MG63 (cell line): ENCODE measurements around the gene GGA2. TPM values are rescaled to one million over a fixed set of nuclear protein-coding genes. Genes with fewer than 3 reads are reported as not detected.

ENCODE experiments used
- DNase-seq: peaks from one replicate; pipeline ENCODE4 v3.0.0-alpha.2; 2020
- H3K27me3 ChIP-seq: fragments of 250-450 bp; sonication (Bioruptor Pico); 2 replicates; pipeline ENCODE4 v1.5.1; 2020; ENCODE audit warnings: mild to moderate bottlenecking, moderate library complexity
- H3K36me3 ChIP-seq: fragments of 250-450 bp; sonication (Bioruptor Pico); 2 replicates; pipeline ENCODE4 v1.5.1; 2020; ENCODE audit warnings: mild to moderate bottlenecking, moderate library complexity
- H3K4me3 ChIP-seq: fragments of 250-450 bp; sonication (Bioruptor Pico); 2 replicates; pipeline ENCODE4 v1.5.1; 2020; ENCODE audit warnings: mild to moderate bottlenecking, moderate library complexity
- H3K9me3 ChIP-seq: fragments of 250-450 bp; sonication (Bioruptor Pico); 2 replicates; pipeline ENCODE4 v1.5.1; 2020; ENCODE audit warnings: mild to moderate bottlenecking, moderate library complexity
- total RNA-seq: library from RNA; depleted of rRNA; stranded (reverse); fragments of >200 nt; shearing (Covaris generic); gene quantifications from 2 replicates; pipeline ENCODE4 v1.2.3, GENCODE V29; 2014; ENCODE audit warnings: low replicate concordance

The GGA2 gene
- total RNA-seq, 1 experiment from 2014 or later: 44.2 TPM

DNA sequence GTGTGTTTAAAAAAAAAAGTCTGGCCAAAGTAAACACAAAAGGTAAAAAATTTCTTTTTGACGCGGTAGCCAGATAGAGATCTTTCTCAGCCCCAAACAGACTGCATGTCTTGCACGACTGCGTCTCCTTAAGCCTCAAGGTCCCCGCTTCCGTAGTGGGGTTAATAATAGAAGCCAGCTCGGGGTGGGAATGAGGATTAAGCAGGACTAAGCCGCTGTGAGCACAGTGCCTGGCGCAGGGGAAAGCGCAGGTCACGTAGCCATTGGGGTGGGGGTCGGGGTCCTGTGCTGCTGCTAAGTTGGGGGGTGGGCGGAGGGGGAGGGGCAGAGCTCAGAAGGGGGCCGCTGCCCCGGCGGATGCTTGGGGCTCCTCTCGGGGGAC is 521 bp downstream of the GGA2 start:
- Histone ChIP-seq H3K36me3 (peaks cover 16% of the 10 kb centered on the region), H3K4me3 (peak overlapping the region; percentile 53), H3K27me3 (no peaks in the 10 kb centered on the region), H3K9me3 (no peaks in the 10 kb centered on the region)
- DNase-seq: no peak

DNA sequence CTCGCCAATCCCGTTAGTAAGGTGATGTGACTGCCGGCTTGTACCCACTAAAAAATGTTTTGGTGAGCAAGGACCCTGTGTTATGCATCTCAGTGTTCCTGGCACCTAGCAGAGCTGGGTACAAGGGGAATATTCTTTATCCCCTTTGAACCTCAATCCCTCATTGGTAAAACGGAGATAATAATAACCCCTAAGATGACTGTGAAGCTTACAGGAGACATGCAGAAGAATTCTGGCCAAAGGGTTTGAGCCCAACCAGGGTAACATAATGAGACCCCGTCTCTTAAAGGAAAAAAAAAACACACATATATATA is 896 bp downstream of the GGA2 start:
- Histone ChIP-seq H3K4me3 (peak overlapping the region; percentile 53), H3K36me3 (peaks cover 12% of the 10 kb centered on the region), H3K27me3 (no peaks in the 10 kb centered on the region), H3K9me3 (no peaks in the 10 kb centered on the region)
- DNase-seq: no peak

DNA sequence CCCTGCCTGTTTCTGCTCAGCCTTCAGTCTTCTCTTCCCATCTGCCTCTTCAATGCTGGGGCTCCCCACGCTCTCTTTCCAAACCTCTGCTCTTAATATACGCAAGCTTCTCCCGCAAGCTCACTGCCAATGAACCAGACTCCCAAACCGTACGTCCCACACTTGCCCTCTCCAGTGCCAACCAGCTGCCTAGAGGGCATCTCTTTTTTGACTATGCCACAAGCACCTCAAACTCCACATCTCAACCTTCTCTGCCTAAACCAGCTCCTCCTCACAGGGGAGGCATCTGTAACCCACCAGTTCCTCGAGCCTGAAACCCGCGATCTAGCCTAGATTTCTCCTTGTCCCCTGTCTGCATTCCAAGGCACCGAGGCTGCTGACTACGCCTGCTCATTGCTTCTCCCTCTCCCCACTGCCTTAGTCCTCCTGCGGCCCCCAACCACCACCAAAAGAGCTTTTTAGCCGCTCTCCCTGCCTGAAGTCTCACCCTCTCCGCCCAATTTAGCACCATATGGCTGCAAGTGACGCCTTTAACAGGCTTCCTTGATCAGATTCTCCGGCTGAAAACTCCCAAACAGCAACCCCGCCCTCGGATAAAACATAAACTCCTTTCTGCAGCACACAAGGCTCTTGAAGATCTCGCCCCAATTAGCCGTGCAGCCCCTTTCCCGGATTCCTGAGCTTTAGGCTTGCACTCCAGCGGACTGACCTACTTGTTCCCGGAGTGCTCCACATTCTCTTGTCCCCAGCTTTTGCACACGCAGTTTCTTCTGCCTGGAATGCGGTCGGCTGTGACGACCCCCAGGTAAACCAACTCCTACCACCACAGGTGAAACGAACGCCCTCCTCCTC is 1.5 kb downstream of the GGA2 start:
- no peaks in the 10 kb centered on the region for H3K9me3 ChIP-seq
- peaks cover 12% of the 10 kb centered on the region for H3K36me3 ChIP-seq
- no peak for DNase-seq
- H3K27me3 ChIP-seq: no peaks in the 10 kb centered on the region
- peak overlapping the region; percentile 53 for H3K4me3 ChIP-seq

DNA sequence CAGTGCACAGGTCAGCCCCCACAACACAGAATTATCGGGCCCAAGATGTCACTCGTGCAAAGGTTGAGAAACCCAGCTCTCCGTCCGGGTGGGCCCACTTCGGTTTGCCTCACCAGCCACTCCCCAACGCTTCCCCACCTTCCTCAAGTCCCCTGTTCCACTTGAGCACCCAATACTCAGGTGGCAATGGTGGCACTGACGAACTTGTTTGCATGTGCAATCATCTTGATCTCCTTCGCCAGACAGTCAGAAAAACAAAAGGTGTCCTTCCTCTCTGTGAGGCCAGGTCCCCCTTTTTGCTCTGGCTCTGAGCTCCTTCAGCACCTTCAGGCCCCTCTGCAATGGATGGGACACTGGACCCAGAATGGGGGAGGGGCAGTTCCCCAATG is 3.7 kb downstream of the GGA2 start:
- Histone ChIP-seq H3K36me3 (peaks cover 13% of the 10 kb centered on the region), H3K9me3 (no peaks in the 10 kb centered on the region), H3K27me3 (no peaks in the 10 kb centered on the region), H3K4me3 (no peak overlapping the region)
- DNase-seq: no peak

DNA sequence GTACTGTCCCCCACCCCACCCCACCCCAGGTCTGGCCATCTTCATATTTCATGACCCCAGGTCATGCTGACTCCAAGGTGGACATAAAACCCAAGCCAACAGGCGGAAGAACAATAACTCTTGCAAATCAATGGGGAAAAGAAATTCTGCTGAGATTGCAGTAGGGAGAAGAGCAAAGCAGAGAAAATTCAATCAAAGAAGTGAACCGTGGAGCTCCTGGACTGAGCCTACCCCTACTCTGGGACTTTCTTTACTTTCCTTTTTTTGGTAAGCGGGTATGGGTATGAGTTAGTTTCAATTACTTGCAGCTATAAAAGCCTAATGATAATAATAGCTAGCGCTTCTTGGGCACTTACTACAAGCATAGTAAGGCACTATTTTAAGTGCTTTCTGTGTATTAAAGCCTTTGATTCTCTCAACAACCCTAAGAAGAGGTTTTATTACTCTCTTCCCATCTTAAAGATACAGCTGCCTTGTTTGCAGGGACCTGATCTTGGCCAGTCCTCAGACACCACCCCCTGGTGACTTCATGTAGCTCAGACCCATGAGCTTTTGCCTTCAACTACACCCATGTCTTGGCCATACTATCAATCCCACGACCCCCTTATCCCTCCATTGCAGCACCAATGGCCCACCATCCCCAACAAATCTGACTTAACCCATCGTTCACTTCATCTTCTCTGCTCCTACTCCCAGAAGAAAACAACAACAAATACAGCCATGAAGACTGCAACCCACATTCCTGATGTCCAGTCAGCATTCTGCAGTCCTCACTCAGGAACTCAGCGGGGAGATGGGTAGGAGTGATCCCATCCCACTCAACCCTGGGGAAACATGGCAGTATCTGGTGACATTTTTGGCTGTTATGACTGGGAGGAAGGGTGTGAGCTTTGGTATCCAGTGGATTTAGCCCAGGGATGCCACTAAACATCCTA is 4.4 kb downstream of the GGA2 start:
- no peaks in the 10 kb centered on the region for H3K9me3 ChIP-seq
- H3K36me3 ChIP-seq: peaks cover 13% of the 10 kb centered on the region
- H3K4me3 ChIP-seq: no peak overlapping the region
- H3K27me3 ChIP-seq: no peaks in the 10 kb centered on the region
- no peak for DNase-seq

DNA sequence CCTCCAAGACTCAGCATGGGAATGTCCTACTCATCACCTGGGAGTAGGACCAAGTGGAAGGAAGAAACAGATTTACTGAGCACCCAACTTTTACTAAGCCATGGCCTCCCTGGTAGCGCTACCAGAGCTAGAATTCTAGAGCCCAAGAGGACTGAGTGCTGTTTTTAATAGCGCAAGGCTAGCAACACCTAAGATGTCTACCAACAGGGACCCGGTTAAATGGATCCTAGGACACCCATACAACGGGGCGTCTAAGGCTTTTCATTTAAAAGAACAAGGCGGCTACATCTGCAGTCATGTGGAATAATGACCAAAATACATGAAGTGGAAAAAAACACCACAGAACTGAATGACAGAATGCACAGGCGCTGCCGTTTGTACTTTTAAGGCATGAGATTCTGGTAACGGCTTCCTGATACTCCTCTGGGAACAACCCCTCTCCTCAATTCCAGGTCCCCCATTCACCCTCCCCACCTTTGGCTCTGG is 5.1 kb downstream of the GGA2 start:
- DNase-seq: no peak
- Histone ChIP-seq H3K9me3 (no peaks in the 10 kb centered on the region), H3K27me3 (no peaks in the 10 kb centered on the region), H3K36me3 (peaks cover 13% of the 10 kb centered on the region), H3K4me3 (no peak overlapping the region)

DNA sequence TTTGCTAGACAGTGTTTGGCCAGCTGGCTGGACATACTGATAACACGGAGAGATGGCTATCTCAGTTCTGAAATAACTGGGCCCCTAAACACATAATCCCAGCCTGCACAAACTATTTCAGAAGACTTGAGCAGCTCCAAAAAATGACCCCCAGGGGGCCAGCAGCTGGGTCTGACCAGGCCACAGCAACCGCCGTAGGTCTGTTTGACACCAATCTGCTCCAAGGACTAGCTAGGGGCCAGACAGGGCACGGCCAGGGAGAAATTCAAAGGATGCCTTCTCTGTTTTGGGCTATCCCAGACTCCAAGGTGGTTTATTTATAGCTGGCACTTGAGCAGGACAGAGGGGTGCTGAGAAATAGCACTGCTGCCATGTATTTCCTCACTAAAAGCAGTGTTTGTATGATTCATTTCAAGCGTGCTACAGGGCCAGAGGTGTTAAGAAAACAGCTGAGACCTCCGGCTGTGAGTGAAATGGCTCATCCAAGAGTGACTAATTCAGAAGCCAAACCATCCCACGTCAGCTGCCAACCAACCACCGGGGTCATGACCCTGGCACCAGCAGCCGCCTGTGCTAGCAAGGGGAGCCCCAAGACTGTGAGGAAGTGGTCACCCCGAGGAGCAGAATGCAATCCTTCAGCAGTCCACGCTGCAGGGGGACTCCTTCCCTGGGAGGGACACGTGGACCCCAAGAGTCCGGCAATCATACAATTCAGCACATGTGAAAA is 5.7 kb downstream of the GGA2 start:
- DNase-seq: peak; percentile 94
- no peaks in the 10 kb centered on the region for H3K27me3 ChIP-seq
- H3K36me3 ChIP-seq: peaks cover 13% of the 10 kb centered on the region
- no peaks in the 10 kb centered on the region for H3K9me3 ChIP-seq
- H3K4me3 ChIP-seq: no peak overlapping the region

DNA sequence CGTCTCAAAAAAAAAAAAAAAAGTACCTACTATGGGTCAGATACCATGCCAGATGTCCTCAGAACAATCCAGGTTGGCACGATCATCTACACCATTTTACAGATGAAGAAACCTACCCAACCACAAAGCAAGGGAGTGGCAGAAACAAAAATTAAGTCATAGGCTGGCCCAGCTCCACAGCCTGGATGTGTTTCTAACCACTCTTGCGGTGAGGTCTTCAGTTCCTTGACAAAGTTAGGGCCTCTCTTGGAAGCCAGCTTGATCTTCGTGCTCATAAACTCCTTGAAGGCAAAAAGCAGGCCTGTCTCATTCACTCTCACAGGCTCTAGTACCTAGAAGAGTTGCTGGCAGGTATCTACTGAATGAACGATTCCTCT is 6.2 kb downstream of the GGA2 start:
- H3K27me3 ChIP-seq: no peaks in the 10 kb centered on the region
- H3K9me3 ChIP-seq: no peaks in the 10 kb centered on the region
- H3K36me3 ChIP-seq: peaks cover 10% of the 10 kb centered on the region
- DNase-seq: peak; percentile 93
- no peak overlapping the region for H3K4me3 ChIP-seq

DNA sequence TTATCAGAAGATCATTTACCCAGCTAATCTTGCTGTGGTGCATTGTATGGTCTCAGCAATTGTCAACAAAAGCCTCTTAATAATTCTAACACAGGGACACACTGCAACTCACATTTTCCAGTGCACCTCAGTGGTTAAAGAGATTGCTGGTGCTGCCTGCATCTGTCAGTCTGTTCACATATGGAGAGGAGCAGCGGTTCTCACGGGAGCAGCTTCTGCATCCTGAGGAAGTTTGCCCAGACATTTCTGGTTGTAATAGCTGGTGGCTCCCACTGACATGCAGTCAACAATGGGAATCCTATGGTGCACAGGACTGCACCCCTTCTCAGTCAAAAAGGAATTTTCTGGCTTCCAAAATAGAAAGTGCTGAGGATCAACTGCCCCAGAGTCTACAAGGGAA is 7.8 kb downstream of the GGA2 start:
- DNase-seq: no peak
- Histone ChIP-seq H3K36me3 (peaks cover 3% of the 10 kb centered on the region), H3K27me3 (no peaks in the 10 kb centered on the region), H3K9me3 (no peaks in the 10 kb centered on the region), H3K4me3 (no peak overlapping the region)

DNA sequence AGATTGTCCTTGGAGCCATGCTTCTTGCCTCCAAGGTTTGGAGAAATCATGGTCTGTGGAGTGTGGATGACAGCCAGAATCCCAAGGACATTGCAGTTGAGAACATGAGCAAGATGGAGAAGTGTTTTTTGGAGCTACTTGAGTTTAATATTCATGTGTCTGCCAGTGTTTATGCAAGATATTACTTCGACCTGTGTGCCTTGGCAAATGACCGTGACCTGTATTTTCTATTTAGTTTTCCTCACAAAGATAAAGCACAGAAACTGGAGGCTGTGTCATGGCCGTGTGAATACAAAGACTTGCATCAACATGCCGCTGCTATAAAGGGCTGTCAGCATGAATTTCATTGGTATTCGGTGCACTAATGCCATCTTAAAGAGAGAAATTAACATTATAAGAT is 9.0 kb downstream of the GGA2 start:
- peaks cover 3% of the 10 kb centered on the region for H3K36me3 ChIP-seq
- H3K9me3 ChIP-seq: no peaks in the 10 kb centered on the region
- H3K4me3 ChIP-seq: no peak overlapping the region
- DNase-seq: no peak
- no peaks in the 10 kb centered on the region for H3K27me3 ChIP-seq

DNA sequence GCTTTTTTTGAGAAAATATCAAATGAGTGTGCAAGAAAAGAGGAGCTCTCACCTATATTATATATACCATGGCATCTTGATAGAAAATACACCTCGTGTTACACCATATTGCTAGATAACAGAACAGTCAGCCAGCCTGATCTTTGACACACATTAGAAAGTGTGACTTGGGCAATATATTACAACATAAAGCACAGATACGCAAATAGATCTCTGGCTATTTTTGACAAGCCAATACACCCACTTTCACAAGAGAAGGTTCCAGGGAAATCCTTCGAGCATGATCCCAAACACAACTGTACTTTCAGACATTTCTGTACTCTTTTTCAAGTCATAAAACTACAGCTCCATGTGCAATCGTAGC is 9.4 kb downstream of the GGA2 start:
- Histone ChIP-seq H3K4me3 (no peak overlapping the region), H3K27me3 (no peaks in the 10 kb centered on the region), H3K9me3 (no peaks in the 10 kb centered on the region), H3K36me3 (peaks cover 4% of the 10 kb centered on the region)
- no peak for DNase-seq

DNA sequence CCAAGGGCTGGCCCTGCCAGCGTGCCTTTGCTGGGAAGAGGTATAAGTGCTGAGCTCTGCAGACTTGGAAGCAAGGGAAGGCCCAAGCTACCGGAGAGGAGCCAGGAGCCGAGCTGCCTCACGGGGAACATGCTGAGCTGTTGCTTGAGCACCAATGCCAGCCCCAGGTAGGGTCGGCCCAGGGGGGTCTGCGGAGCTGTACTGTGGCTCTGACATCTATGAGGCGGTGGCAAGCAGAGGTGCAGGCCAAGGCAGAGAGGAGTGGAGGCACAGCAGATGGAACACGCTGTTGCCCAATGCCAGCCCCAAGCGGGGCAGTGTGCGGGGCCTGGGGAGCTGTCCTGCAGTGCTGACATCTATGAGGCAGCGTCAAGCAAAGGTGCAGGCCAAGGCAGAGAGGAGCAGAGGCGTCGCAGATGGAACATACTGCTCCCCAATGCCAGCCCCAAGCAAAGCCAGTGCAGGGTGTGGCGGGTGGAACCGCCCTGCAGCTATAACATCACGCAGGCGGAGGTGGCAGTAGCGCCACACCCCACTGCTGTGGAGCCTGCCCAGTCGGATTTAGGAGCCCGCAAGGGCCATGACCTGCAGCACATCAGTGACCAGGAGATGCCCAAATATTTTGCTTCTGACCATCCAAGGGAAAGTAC is 10.0 kb downstream of the GGA2 start:
- peaks cover 9% of the 10 kb centered on the region for H3K36me3 ChIP-seq
- no peak overlapping the region for H3K4me3 ChIP-seq
- H3K27me3 ChIP-seq: no peaks in the 10 kb centered on the region
- DNase-seq: no peak
- H3K9me3 ChIP-seq: no peaks in the 10 kb centered on the region

DNA sequence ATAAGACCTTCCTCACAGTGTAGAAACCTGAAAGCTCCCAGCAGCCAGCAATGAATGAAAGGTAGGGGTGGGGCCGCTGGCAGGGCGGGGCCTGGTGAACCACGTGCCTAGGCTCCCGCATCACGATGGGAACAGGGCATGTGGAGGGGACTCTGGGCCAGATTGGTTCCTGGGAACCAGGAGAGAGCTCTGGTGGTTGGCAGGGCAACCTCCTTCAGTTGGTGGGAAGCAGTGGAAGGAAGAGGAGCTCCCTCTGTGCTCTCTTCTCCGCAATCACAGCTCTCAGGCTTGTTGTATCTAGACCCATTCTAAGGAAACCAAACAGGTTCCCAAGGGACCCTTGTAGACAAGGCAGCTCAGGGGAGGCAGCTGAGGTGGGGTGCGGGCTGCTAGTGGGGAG is 10.5 kb downstream of the GGA2 start:
- Histone ChIP-seq H3K27me3 (no peaks in the 10 kb centered on the region), H3K36me3 (peaks cover 13% of the 10 kb centered on the region), H3K4me3 (no peak overlapping the region), H3K9me3 (no peaks in the 10 kb centered on the region)
- DNase-seq: no peak

DNA sequence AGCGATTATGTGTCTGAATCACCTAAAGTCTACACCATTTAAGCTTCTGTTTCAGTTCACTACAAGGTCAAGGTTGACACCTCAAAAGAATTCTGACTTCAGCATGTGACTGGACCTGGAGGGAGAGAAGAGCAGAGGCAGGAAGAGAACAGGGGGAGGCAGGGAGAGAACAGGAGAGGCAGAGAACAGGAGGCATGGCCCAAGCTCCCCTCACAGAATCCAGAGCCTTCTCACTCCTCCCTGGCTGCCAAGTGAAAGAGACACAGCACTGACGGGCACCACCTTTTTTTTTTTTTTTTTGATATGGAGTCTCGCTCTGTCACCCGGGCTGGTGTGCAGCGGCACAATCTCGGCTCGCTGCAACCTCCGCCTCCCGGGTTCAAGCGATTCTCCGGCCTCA is 11.4 kb downstream of the GGA2 start:
- Histone ChIP-seq H3K4me3 (no peak overlapping the region), H3K36me3 (peaks cover 20% of the 10 kb centered on the region), H3K27me3 (no peaks in the 10 kb centered on the region), H3K9me3 (no peaks in the 10 kb centered on the region)
- no peak for DNase-seq

DNA sequence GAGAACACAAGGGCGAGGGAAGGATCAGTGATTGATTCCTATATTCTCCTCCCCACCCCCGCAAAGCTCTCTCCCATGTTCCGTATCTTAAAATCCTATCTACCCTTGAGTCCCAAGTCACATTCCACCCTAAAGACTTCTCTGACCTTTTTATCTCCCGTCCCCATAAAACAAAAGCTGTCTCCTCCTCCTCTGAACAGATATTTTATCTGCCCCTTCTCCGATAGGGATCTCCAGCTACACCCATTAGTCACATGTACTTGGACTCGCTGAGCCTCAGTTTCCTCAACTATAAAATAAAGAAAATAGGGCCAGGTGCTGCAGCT is 12.8 kb downstream of the GGA2 start:
- DNase-seq: no peak
- peaks cover 30% of the 10 kb centered on the region for H3K36me3 ChIP-seq
- no peaks in the 10 kb centered on the region for H3K27me3 ChIP-seq
- no peak overlapping the region for H3K4me3 ChIP-seq
- no peaks in the 10 kb centered on the region for H3K9me3 ChIP-seq

DNA sequence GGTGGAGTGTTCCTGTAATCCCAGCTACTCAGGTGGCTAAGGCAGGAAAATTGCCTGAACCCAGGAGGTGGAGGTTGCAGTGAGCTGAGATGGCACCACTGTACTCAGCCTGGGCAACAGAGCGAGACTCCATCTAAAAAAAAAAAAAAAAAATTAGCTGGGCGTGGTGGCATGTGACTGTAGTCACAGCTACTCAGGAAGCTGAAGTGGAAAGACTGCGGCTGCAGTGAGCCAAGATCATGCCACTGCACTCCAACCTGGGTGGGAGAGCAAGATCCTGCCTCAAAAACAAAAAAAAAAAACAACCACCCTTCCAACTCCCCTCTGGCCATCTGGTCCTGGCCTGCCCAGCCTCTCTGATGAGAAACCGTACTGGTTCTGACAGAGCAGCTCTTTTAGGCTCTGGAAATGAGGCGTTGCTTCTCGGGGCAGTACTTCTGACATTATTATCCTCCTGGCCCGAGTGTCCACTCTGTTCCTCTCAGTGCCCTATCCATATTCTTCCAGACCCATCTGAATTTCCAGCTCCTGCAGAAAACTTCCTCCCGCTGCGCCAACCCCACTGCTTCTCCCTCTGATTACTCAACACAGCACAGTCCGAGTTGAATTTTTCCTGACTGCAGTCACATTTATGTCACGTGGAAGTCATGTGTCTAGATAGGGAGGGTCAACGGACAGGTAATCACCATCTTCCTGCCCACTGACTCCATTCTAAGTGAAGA is 13.3 kb downstream of the GGA2 start:
- DNase-seq: no peak

More for the DNA sequence above, 13.3 kb downstream of the GGA2 start:
- H3K9me3 ChIP-seq: no peaks in the 10 kb centered on the region
- H3K4me3 ChIP-seq: no peak overlapping the region
- H3K27me3 ChIP-seq: no peaks in the 10 kb centered on the region
- peaks cover 34% of the 10 kb centered on the region for H3K36me3 ChIP-seq
